NT2/D1 (cell line): ENCODE measurements around the gene WRAP73.

Experiments used
- YY1 ChIP-seq: IDR thresholded peaks from 2 replicates; pipeline ENCODE4 v1.6.1; 2011; ENCODE audit not compliant: insufficient read length, insufficient read depth
- ZNF274 ChIP-seq: IDR thresholded peaks from 2 replicates; pipeline ENCODE4 v1.6.1; 2011; ENCODE audit warnings: mild to moderate bottlenecking, low read depth, low read length

DNA sequence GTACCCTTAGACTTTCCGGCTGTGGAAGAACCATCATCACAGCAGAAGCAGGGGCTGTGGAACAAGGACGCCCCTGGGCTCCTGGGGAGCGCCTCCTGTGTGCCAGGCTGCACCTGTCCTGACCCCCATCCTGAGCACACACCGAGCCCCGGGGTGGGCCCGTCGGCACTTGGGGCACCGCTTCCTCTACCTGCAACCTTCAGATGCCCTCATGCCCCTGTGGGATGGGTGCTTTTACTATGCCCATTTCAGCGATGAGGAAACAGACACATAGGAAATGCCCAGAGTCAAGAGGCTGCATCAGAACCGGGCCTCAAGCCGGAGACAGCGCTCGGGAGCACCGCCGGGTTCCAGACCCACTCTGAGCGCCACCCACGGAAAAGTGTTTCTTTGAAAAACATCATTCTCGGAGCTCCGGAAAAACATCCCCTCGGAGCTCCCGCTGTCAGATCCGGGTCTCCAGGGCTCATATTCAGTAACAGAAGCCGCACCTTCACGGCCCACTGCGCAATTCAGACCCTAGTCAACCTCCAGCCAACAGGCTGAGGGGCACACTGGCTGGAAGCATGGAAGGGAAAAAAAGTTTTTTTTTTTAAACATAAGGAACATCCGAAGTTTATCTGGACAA, 17.1 kb downstream of the WRAP73 start:
- TF ChIP-seq YY1 (no peak), ZNF274 (no peak)
